ENCODE measurements around the gene SELENON.

Gene SELENON

DNA sequence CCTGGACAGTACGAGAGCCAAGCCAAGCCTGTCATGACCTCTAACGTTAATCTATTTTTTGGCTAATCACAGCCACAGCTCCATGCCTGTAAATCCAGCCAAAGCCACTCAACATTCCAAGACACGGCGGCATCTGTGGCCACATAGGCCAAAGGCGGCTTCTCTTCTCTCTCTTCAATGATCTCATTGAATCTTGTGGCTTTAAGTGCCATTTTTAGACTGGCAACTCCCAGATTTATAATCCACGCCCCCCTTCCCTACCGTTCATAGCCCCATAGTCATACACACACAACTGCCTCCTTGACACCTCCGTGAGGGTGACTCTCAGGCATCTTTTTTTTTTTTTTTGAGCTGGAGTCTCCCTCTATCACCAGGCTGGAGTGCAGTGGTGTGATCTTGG is 5.7 kb upstream of the SELENON start:
- DNase-seq: peak in 1 of 6 experiments; percentile 9

DNA sequence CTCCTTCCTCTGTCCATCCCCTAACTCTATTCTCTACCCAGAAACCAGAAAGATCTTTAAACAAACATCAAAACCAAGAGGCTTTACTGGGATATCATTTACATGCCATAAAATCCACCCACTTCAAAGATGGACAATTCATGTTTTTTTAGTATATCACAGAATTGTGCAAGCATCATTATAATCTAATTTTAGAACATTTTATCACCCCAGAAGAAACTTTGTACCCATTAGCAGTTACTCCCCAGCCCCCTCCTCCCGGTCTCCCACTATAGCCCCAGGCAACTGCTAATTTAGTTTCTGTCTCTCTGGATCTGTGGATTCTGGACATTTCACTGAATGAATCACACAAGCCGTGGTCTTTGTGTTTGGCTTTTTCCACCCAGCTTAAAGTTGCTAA is 4.8 kb upstream of the SELENON start:
- no peak for DNase-seq

- DNase-seq: peak in 4 of 6 experiments; percentile 66 to 79 (median 68)
Measured at GRCh38 chr1:25795946-25796810, 3.8 kb upstream of the SELENON start.

DNA sequence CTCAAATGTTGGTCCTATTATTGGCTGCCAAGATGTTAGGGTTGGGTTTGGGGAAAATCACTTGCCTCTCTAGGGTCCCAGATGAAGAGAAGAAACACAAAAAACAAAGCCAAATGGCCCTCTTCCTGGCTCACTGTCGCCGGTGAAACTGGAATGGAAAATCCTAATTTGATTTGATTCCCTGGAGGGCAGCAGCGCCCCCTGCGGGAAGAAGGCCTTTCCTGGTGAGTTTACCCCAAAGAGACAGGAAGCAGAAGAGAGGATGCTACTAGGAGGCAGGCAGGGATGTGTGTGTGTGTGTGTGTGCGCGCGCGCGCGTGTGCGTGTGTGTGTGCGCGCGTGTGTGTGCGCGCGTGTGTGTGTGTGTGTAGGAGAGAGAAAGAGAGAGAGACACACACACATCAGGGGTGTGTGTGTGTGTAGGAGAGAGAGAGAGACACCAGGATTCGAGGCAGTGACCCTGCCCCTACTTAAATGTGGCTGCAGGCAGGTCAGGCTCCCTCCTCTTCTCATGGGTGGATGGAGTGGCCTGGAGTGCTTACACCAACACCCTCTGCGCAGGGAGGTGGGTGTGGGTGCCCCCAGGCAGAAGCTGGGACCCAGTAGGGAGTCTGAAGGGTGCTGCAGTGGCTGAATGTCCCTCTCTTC is 3.1 kb upstream of the SELENON start:
- peak; percentile 75 to 90 (median 82) for DNase-seq

DNA sequence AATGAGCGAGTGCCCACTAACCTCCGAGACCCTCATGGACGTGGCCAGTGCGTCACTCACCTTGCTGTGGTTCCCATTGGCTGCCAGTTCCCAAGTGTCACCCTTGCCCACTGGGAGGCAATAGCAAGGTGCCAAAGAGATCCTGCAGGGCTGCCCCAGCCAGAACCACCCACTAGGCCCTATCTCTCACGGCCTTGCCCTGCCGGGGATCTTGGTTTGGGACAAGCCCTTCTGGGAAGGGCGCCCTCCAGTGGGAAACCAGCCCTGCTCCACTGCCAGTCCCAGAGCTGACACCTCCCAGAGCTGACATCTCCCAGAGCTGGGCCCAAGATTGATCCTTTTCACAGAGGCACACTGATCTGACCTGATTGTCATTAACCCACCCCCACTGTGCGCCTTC is 2.1 kb upstream of the SELENON start:
- peak in 2 of 6 experiments; percentile 14 to 15 for DNase-seq

- peak in 1 of 6 experiments; percentile 37 for DNase-seq
Measured at GRCh38 chr1:25798666-25799351, 1.2 kb upstream of the SELENON start.

GRCh38 chr1:25799352-25799934 is 550 bp upstream of the SELENON start:
- DNase-seq: peak in 2 of 6 experiments; percentile 36 to 44

DNA sequence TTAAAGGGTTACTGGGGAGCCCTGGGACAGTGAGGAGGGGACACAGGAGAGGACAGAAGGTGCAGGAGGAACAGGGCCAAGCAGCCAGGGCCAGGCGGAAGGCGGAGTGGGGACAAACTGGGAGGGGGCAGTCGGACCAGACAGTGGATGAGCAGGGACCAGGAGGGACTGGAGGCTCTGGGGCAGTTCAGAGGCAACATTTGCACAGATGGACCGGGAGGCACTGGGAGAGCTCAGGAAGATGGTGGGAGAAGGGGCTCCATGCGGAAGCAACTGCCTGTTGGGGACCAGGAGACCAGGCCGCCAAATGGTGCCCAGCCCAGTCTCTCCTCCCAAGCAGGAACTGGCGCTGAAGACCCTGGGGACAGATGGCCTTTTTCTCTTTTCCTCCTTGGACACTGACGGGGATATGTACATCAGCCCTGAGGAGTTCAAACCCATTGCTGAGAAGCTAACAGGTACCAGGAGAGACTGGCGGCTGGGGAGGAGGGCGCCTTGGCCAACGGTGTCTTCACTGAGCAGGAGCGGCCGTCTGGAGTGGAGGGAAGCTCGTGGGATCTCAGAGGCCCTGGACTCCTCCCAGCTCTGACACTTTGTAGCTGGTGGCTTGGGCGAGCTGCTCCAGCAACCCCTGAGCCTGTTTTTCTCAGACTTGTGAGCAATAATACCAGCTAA is 847 bp downstream of the SELENON start:
- no peak for DNase-seq

DNA sequence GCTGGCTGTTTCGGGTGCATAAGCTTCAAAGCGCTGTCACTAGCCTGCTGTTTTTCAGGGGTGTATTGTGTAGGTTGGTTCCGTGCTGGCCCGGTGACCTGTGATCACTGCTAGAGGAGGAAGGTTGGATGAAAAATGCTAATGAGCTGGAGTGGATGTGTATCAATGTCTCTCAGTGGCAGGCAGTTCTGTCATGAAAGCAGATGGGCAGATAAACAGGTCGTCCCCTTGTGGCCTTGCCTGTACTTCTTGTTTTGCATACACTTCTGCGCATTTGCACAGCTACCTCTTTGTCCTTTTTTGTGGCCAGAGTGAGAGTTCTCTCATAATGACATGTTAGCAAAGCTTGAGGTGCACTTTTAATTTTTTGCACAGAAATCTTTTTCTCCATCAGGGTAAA is 2.9 kb downstream of the SELENON start:
- DNase-seq: peak in 1 of 6 experiments; percentile 35

- DNase-seq: no peak
Measured at GRCh38 chr1:25803368-25803767, 3.4 kb downstream of the SELENON start.

GRCh38 chr1:25804244-25804963 is 4.4 kb downstream of the SELENON start:
- no peak for DNase-seq

GRCh38 chr1:25804964-25805862 is 5.2 kb downstream of the SELENON start:
- no peak for DNase-seq

GRCh38 chr1:25805863-25806225 is 5.9 kb downstream of the SELENON start:
- no peak for DNase-seq

GRCh38 chr1:25806418-25806817 is 6.4 kb downstream of the SELENON start:
- DNase-seq: no peak

DNA sequence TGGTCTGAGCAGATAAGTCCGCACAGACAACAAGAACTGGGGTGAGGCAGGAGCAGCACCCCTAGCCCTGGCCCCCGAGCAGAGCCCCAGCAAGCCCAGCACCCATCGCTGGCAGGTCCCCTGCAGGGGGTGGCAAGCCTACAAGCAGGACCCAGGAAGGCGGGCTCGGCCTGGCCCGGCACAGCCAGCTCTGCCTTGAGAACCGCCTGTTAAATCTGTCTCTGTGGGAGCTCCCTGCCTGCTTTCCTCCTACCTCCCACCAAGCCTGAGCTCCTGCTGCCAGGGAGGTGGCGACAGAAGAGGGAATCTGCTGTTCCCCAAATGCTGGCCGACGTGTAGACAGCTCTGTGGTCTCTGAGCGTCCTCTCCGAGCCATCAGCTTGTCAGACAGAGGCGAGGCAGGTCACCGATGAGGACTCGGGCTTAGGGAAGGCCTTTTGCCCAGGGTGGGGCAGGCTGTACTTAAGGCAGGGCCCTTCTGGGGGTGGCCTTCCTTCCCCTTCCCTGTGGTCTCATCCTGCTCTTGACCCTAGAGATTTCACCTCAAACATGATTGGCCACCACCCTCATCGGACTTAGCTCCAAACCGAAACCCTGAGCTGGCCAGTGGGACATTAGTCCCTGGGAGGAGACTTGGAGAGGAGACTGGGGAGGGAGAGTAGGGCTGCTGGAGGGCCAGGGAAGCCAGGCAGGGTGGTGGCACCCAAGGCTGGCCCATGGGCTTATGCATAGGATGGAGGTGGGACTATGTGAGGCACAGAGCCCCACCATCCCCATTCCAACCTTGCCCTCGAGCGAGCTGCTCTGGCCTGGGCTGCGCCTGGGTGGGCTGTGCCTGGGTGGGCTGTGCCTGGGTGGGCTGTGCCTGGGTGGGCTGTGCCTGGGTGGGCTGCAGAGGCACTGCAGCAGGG is 7.7 kb downstream of the SELENON start:
- no peak for DNase-seq

- DNase-seq: no peak
Measured at GRCh38 chr1:25808481-25809244, 8.7 kb downstream of the SELENON start.

- DNase-seq: no peak
Measured at GRCh38 chr1:25809283-25809926, 9.4 kb downstream of the SELENON start.

DNA sequence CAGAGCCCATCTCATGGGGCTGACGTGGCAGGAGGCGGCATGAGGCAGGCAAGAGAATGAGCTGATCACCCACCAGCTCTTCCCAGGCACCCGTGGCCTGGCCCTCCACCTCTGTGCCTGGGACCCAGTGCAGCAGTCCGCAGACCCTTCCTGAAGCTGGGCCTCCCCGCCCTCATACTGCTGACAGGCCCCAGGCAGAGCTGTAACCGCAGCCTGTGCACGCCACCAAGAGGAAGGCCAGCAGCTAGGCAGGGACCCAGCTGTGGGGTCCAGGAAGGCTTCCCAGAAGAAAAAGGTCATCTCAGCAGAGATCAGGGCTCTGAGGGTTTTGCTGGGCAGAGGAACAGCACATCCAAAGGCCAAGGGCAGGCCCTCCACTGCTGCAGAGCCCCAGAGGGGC is 9.9 kb downstream of the SELENON start:
- no peak for DNase-seq

Measured in stimulated activated naive CD4-positive, alpha-beta T cell (primary cell).